NCI-H146 (cell line): ENCODE measurements around the gene TADA2B.

Experiments
- DNase-seq: peaks from one replicate; lab custom pipeline; 2025; lab: John Stamatoyannopoulos, UW

TADA2B gene

GRCh38 chr4:7018281-7018680 is 24.9 kb upstream of the TADA2B start:
- DNase-seq: no peak

DNA sequence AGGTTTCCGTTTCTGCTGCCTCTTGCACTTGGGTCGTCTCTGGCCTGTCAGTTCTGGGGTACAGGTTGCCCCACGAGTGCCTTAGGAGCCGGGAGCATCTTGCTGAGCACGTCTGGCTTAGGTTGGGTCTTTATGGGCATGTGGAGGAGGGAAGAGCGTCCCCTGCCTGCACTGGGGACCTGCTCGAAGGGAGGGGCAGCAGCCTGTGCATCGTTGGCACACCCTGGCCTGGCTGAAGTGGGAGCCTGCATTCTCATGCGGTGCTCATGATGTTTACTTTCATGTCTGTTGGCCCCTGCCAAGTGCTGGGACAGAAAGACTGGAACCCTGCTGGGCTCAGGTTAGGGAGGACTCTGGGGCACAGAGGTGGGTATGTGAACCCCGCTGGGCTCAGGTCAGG is 23.8 kb upstream of the TADA2B start:
- no peak for DNase-seq

GRCh38 chr4:7020290-7020689 is 22.9 kb upstream of the TADA2B start:
- DNase-seq: no peak

- DNase-seq: no peak
These were observed 22.3 kb upstream of the TADA2B start for GRCh38 chr4:7020856-7021255.

DNA sequence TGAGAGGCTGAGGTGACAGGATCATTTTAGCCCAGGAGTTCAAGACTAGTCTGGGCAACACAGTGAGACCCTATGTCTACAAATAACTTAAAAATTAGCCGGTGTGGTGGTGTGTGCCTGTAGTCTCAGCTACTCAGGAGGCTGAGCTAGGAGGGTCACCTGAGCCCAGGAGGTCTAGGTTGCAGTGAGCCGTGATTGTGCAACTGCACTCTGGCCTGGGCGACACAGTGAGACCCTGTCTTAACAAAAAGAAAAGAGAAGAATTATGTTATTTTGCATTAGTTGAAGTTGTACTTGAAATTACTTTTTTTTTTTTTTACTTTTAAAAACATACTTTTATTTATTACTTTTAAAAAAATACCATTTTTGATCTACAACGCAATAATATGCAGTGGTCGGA is 21.8 kb upstream of the TADA2B start:
- DNase-seq: no peak

GRCh38 chr4:7021930-7022664 is 21.1 kb upstream of the TADA2B start:
- no peak for DNase-seq

GRCh38 chr4:7023486-7023885 is 19.7 kb upstream of the TADA2B start:
- DNase-seq: no peak

DNA sequence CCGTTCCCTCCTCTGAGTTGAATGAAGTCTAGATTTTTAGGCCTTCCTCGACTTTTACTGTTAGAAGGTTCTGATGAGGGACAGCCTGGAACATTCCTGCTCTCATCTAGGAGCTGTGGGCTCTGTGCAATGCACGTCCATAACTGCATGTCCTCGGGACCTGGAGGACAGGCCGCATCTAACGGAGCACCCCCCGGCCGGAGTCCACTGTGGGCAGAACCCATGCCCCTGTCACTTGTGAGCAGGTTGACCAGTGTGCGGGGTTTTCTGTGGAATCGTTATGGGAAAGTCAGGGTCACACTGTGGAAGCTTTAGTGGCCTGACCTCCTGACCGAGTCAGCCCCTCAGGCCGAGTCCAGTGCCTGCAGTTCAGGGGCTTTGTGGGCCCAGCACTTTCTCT is 19.3 kb upstream of the TADA2B start:
- no peak for DNase-seq

DNA sequence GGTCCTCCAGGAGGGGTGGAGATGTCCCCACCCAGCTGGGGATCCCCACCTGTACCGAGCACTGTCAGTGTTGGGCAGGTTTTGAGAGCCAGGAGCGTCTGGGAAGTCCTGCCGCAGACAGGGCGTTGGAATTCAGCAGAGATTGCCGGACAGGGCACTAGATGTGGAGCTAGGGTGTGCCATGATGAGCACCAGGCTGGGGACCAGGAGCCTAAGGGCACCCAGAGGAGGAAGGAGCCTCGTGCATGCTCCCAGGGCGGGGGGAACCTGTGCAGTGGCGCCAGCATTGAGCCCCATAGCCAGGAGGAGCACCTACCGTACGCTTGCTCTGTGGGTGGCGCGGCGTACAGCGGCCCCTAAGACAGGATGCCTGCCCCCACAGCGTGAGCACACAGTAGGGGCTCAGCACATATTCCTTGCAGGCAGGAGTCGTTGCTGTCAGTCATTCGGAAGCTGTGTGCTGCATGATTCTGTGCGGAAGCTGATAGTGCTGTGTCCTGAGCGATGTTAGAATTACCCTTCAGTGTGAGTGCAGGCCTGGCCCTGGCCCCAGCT is 18.8 kb upstream of the TADA2B start:
- DNase-seq: no peak

DNA sequence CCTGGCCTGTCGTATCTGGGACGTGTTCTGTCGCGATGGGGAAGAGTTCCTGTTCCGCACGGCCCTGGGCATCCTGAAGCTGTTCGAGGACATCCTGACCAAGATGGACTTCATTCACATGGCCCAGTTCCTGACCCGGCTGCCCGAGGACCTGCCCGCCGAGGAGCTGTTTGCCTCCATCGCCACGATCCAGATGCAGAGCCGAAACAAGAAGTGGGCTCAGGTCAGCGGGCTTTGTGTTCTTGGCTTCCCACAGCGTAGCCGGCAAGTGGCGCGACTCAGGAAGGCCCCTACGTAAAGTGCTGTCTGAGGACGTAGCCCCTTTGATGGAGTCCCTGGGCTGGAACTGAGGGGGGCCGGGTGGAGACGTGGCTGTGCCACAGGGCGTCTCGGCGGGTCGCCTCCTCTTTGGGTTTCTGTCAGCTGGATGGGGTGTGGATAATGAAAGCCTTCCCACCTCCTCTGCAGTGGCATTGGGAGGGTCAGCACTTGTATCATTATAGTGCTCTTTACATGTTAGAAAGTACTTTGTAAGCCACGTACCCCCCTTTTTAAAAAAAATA is 18.1 kb upstream of the TADA2B start:
- no peak for DNase-seq

DNA sequence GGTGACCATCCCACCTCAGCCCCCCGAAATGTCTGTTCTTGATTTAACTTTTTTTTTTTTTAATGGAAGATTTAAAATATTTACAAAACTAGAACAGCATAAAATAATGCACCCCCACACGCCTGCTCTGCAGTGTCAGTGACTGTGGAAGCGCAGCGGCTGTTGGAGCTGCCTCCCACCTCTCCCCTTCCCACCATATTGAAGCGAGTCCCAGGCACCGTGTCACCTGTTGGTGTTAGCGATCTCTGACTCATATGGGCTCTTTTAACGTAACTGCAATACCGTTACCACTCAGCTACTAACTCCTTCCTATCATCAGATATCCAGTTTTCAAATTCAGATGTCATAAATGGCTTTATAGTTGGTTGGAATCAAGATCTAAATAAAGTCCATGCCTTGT is 17.1 kb upstream of the TADA2B start:
- DNase-seq: no peak

GRCh38 chr4:7027284-7027683 is 15.9 kb upstream of the TADA2B start:
- DNase-seq: no peak

- DNase-seq: no peak
These were observed 15.3 kb upstream of the TADA2B start for GRCh38 chr4:7027913-7028312.

DNA sequence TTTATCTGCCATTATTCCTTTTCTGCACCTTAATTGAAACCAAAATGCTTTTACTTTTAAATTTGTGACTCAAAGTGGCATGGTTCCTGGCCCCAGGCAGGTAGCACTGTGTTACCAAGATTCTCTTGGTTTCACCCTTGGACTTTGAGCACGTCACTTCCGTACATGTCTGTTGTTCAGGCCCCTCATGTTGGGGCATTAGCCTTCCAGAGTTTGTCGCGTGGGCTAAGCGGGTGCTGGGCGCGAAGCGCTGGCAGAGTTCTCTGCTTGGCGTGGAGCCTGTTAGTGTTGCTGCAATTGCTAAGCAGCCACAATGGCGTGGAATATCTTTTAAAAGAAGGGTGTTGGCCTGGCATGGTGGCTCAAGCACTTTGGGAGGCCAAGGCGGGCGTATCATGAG is 14.0 kb upstream of the TADA2B start:
- DNase-seq: no peak

DNA sequence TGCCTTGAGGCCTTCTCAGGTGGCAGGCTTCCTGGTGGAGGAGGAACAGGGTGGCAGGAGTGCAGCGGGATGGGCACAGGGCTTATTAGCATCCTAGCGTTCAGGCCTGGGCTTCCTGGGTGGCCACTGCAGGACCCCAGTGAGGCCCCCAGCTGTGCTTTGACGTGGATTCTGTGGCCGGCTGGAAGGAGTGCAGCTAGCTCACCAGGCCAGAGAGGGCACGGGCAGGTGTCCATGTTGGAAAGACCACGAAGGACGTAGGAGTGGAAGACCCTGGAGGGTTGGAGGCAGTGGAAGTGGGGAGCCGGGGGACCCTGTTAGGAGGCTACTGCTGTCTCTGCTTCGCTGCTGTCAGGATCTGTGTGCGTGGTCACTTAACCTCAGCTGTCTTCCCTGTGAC is 13.3 kb upstream of the TADA2B start:
- DNase-seq: no peak

DNA sequence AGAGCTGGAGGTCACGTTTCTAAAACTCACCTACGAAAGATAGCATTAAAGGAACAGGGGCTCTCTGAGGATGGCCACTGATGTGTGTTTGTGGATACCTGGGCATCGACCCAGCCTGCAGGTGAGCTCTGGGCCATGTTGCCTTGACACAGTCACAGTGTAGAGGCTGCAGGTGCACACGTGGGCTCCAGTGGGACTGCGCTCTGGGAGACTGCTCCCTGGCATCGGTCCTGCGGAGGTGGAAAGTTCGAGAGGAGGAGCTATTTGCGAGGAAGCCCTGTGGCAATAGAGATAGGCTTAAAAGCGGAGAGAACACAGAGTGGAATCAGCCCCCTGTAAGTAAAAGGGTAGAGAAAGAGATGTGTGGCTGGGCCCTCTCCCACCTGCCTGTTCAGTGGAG is 12.3 kb upstream of the TADA2B start:
- DNase-seq: no peak

GRCh38 chr4:7031558-7032449 is 11.4 kb upstream of the TADA2B start:
- DNase-seq: no peak

DNA sequence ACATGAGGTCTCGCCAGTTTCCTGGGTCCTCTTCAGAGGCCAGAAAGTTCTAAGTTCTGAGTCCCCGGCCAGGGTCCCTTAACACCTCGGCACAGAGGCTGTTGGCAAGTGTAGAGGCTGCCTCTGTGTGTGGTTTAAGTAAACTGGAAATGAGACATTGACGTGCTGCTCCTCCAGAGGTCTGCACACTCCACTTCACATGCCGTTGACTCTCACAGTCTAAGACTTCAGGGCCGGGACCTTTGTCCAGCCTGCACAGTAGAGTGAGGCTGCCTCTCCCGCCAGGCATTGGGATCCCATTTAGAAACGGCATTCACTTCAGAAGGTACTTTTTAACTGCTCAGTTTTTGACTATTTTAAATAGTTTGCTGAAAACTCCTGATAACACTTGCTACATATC is 10.6 kb upstream of the TADA2B start:
- DNase-seq: no peak

GRCh38 chr4:7034262-7035081 is 8.7 kb upstream of the TADA2B start:
- DNase-seq: peak; percentile 40

DNA sequence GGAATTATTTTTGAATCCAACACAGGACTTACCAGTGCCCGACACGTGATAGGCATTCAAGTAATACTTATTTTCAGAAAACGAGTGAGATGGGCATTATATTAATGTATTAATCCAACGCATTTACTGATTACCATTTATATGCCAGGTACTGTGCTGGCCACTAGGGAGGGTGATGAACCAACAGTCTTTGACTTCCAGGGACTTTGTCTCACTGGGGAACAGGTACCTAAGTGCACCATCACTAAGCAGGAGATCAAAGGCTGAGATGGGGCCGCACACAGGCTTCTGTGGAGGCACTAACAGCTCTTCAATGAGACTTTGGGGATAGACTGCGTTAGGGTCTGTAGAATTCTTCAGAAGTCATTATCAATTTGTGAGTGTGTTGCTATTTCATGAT is 5.7 kb upstream of the TADA2B start:
- no peak for DNase-seq

GRCh38 chr4:7040765-7041164 is 2.4 kb upstream of the TADA2B start:
- no peak for DNase-seq

DNA sequence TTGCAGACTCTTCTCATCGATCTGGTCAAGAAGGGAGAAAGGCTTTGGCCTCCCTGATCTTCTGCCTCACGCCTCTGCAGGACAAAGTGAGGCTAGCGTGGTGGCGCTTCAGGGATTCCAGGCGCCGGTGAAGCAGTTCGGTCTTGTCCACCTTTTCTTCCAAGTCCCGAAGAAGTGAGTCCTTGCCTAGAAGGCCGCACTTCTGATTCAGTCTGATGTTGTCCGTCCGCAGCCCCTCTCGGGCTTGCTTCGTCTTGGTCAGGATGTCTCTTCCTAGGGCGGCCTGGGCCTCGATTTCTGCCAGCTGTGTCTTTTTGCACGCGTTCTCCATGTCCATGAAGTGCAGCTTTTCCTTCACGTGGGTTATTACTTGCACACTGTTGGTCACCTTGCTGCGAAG is 1.9 kb upstream of the TADA2B start:
- no peak for DNase-seq
